ENCODE data around the gene HSF2. TPM values are rescaled to one million over a fixed set of nuclear protein-coding genes. Genes with fewer than 3 reads are reported as not detected.

HSF2 gene
- total and polyA plus RNA-seq, 10 of the 15 experiments (the other 5 are each of a cell fraction or from before 2014, with no cell fraction given), result 9.5 to 38.3 (median 16.8) TPM

GRCh38 chr6:122388945-122389344 lies 10.5 kb upstream of the HSF2 start:
- FAIRE-seq (no peak), ATAC-seq (no peak), DNase-seq (ENCODE audit: low read depth, low spot score) (no peak)
- Histone ChIP-seq H3K9me3 (replicated peaks; ENCODE audit: control insufficient read depth, insufficient read depth, low read length) (no peaks in the 10 kb centered on the region), H3K4me3 (no peak overlapping the region), H2AFZ (ENCODE audit: control insufficient read depth, low read depth, low read length) (no peak overlapping the region), H3K4me1 (ENCODE audit: control insufficient read depth, insufficient read depth, low read length) (no peaks in the 10 kb centered on the region), H3K27me3 (replicated peaks in 1 of 2; ENCODE audit: control insufficient read depth in 2 of 2, insufficient read depth in 2 of 2, low read length in 1 of 2) (no peaks in the 10 kb centered on the region; a peak in 1 of 4 replicates), H3K36me3 (ENCODE audit: control insufficient read depth in 2 of 2, insufficient read depth in 2 of 2, low read length in 1 of 2) (no peaks in the 10 kb centered on the region), H3K9ac (ENCODE audit: control insufficient read depth, insufficient read depth, low read length) (no peak overlapping the region), H3K79me2 (ENCODE audit: control insufficient read depth, insufficient read depth, low read length) (no peaks in the 10 kb centered on the region), H3K27ac (ENCODE audit: control insufficient read depth, insufficient read depth) (no peak overlapping the region), H4K20me1 (ENCODE audit: control insufficient read depth, insufficient read depth) (no peaks in the 10 kb centered on the region), H3K4me2 (ENCODE audit: control insufficient read depth, insufficient read depth) (no peak overlapping the region)
- intact Hi-C loops (cut with micrococcal nuclease; ENCODE audit: unreplicated experiment), result no loop called here
- WGBS (ENCODE audit: insufficient coverage, insufficient replicate concordance, low lambda C conversion rate, missing lambda C conversion rate), result 78% methylated on average over 2 of the region's 2 CpGs
- TF ChIP-seq EZH2 (IDR thresholded peaks at IDR 0.05; ENCODE audit: borderline replicate concordance, control insufficient read depth, low read depth, low read length), result no peak
- no peak for TF ChIP-seq NFIC (IDR thresholded peaks at IDR 0.05; ENCODE audit: low read depth, low read length)
- no peak for TF ChIP-seq SPI1 (IDR thresholded peaks at IDR 0.05; ENCODE audit: borderline replicate concordance, insufficient read depth, low read depth, low read length)
- TF ChIP-seq POU2F2 (IDR thresholded peaks at IDR 0.05; ENCODE audit: borderline replicate concordance, low read depth, low read length), result no peak
- no peak for TF ChIP-seq ZBTB4 (CRISPR knock-in tag; IDR thresholded peaks at IDR 0.05)
- no peak for TF ChIP-seq ZBED1 (IDR thresholded peaks at IDR 0.05; ENCODE audit: borderline replicate concordance)
- no peak for TF ChIP-seq ETV6 (conservative IDR thresholded peaks at IDR 0.05 in 1 of 2, IDR thresholded peaks at IDR 0.05 in 1 of 2; ENCODE audit: borderline replicate concordance in 1 of 2, low read depth in 1 of 2)
- no peak for TF ChIP-seq DPF2 (IDR thresholded peaks at IDR 0.05)
- TF ChIP-seq POLR2A (IDR thresholded peaks at IDR 0.05; ENCODE audit: low read depth, low read length), result no peak
- no peak for TF ChIP-seq ZNF217 (IDR thresholded peaks at IDR 0.05)
- no peak for TF ChIP-seq TCF7 (IDR thresholded peaks at IDR 0.05; ENCODE audit: borderline replicate concordance)
- no peak for TF ChIP-seq BACH1 (IDR thresholded peaks at IDR 0.05; ENCODE audit: borderline replicate concordance)
- no peak for TF ChIP-seq NBN (IDR thresholded peaks at IDR 0.05)
- no peak for TF ChIP-seq RAD51 (IDR thresholded peaks at IDR 0.05)
- TF ChIP-seq MEF2B (IDR thresholded peaks at IDR 0.05; ENCODE audit: partially characterized antibody, poor library complexity, severe bottlenecking), result no peak
- no peak for TF ChIP-seq ZNF24 (IDR thresholded peaks at IDR 0.05)
- TF ChIP-seq HDAC6 (IDR thresholded peaks at IDR 0.05; ENCODE audit: unreplicated experiment), result no peak
- no peak for TF ChIP-seq SREBF2 (IDR thresholded peaks at IDR 0.05; ENCODE audit: low read length)
- TF ChIP-seq BCL3 (IDR thresholded peaks at IDR 0.05; ENCODE audit: borderline replicate concordance, insufficient read depth, low read depth, low read length, poor library complexity, severe bottlenecking), result no peak
- no TSS peak for BruUV-seq (replicated peaks)
- ChIA-PET POLR2A (interaction anchor here (0.7 kb wide), 1 partner anchor 13 kb away, joined by 4 read pairs; no protein-coding TSS in a partner anchor), SMC1A (ENCODE audit: uncharacterized antibody, unreplicated experiment) (no interaction called here), CTCF (interaction anchor here (2.0 kb wide), 1 partner anchor 142 kb away, joined by 6 read pairs; no protein-coding TSS in a partner anchor), RAD21 (ENCODE audit: unreplicated experiment) (no interaction called here)
- in situ Hi-C loops (cut with MboI), result no loop called here
